Parathyroid adenoma (tissue), 2 donors: ENCODE measurements around the gene ISL2.

Source experiments
- H2AFZ ChIP-seq: fragments of 300-600 bp; sonication (generic); one replicate; pipeline ENCODE4 v1.7.0; 2017; ENCODE audit warnings: antibody characterized with exemption, mild to moderate bottlenecking
- H3K27ac ChIP-seq: fragments of 300-600 bp; sonication (generic); one replicate; pipeline ENCODE4 v1.7.0; 2017
- H3K27me3 ChIP-seq: fragments of 300-600 bp; sonication (generic); one replicate; pipeline ENCODE4 v1.7.0; 2017; ENCODE audit warnings: low read length; ENCODE audit not compliant: control insufficient read depth, insufficient read depth
- H3K36me3 ChIP-seq: fragments of 300-600 bp; sonication (generic); one replicate; pipeline ENCODE4 v1.7.0; 2017; ENCODE audit warnings: low read length; ENCODE audit not compliant: control insufficient read depth, insufficient read depth
- H3K4me1 ChIP-seq: fragments of 300-600 bp; sonication (generic); one replicate; pipeline ENCODE4 v1.7.0; 2017; ENCODE audit warnings: control low read depth
- H3K4me2 ChIP-seq: fragments of 300-600 bp; sonication (generic); one replicate; pipeline ENCODE4 v1.7.0; 2017; ENCODE audit warnings: low read length
- H3K4me3 ChIP-seq: fragments of 300-600 bp; sonication (generic); one replicate; pipeline ENCODE4 v1.7.0; 2017; ENCODE audit warnings: low read depth, low read length
- H3K79me2 ChIP-seq: fragments of 300-600 bp; sonication (generic); one replicate; pipeline ENCODE4 v1.7.0; 2017; ENCODE audit warnings: control low read depth
- H3K9ac ChIP-seq: fragments of 300-600 bp; sonication (generic); one replicate; pipeline ENCODE4 v1.7.0; 2017; ENCODE audit warnings: mild to moderate bottlenecking
- H3K9me3 ChIP-seq: fragments of 300-600 bp; sonication (generic); one replicate; pipeline ENCODE4 v1.7.0; 2017; ENCODE audit warnings: low read length; ENCODE audit not compliant: control insufficient read depth
- TF ChIP-seq, protein P1 (sequence below): fragments of 300-600 bp; sonication (generic); IDR thresholded peaks from one replicate; pipeline ENCODE4 v1.7.0; 2017; ENCODE audit warnings: antibody characterized with exemption, mild to moderate bottlenecking
- donor health status: primary hyperparathyroidism.

ISL2 gene

DNA sequence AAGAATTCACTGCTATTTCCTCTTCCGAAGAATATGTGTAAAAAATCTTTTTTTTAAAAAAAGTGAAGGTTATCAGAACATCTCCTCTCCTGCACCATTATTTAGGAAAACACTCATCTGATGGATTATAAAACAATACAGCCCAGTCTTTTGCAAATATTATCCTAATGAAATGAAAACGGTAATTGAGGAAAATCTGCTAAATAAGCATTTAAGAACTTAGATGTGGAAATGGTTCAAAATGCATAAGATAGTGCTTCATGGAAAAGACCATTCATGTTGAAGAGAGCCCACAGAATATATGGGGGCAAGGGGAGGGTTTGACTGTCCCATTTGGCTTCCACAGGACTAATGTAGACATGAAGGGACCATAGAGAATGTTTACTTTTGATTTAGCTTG is 47.8 kb downstream of the ISL2 start:
- Histone ChIP-seq H3K27me3 (no peaks in the 10 kb centered on the region), H3K4me1 (no peaks in the 10 kb centered on the region), H3K4me3 (no peak overlapping the region), H2AFZ (no peak overlapping the region), H3K79me2 (no peaks in the 10 kb centered on the region), H3K36me3 (no peaks in the 10 kb centered on the region), H3K9me3 (no peaks in the 10 kb centered on the region), H3K4me2 (no peak overlapping the region), H3K9ac (no peak overlapping the region), H3K27ac (no peak overlapping the region)
- TF ChIP-seq, protein P1, sequence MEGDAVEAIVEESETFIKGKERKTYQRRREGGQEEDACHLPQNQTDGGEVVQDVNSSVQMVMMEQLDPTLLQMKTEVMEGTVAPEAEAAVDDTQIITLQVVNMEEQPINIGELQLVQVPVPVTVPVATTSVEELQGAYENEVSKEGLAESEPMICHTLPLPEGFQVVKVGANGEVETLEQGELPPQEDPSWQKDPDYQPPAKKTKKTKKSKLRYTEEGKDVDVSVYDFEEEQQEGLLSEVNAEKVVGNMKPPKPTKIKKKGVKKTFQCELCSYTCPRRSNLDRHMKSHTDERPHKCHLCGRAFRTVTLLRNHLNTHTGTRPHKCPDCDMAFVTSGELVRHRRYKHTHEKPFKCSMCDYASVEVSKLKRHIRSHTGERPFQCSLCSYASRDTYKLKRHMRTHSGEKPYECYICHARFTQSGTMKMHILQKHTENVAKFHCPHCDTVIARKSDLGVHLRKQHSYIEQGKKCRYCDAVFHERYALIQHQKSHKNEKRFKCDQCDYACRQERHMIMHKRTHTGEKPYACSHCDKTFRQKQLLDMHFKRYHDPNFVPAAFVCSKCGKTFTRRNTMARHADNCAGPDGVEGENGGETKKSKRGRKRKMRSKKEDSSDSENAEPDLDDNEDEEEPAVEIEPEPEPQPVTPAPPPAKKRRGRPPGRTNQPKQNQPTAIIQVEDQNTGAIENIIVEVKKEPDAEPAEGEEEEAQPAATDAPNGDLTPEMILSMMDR: no peak

DNA sequence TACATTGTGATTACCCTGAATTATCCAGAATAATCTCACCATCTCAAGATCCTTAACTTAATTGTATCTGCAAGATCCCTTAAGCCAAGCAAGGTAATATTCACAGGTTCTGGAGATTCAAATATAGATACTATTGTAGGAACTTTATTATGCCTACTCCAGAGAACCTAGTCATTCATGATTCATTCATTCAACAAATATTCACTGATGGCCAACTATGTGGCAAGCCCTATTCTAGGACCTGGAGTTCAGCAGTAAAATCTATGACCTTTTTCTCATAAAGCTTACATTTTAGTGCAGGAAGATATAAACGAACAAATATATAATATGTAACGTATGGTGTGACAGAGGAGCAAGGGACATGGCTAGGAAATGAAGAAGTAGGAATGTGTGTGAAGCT is 49.6 kb downstream of the ISL2 start:
- no peak overlapping the region for H2AFZ ChIP-seq
- no peaks in the 10 kb centered on the region for H3K36me3 ChIP-seq
- no peaks in the 10 kb centered on the region for H3K79me2 ChIP-seq
- H3K9me3 ChIP-seq: no peaks in the 10 kb centered on the region
- no peaks in the 10 kb centered on the region for H3K4me1 ChIP-seq
- H3K4me3 ChIP-seq: no peak overlapping the region
- no peak overlapping the region for H3K4me2 ChIP-seq
- TF ChIP-seq, protein P1: no peak
- no peaks in the 10 kb centered on the region for H3K27me3 ChIP-seq
- H3K27ac ChIP-seq: no peak overlapping the region
- no peak overlapping the region for H3K9ac ChIP-seq

DNA sequence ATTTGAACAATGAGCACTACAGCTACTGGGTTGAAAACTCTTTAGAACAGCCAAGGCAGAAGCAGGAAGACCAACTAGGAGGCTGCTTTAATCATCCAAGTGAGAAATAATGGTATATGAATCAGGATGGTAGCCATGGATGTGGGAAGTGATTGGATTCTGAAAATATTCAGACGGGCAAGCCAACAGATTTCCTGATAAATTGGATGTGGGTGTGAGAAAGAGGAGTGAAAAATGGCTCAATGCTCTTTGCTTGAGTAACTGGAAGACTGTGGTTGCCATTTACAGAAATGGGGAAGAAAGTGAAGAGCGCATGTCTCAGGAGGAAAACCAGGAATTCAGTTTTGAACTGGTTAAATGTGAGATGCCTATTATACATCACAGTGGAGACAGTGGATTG is 50.4 kb downstream of the ISL2 start:
- Histone ChIP-seq H3K4me3 (no peak overlapping the region), H2AFZ (no peak overlapping the region), H3K4me1 (no peaks in the 10 kb centered on the region), H3K9me3 (no peaks in the 10 kb centered on the region), H3K36me3 (no peaks in the 10 kb centered on the region), H3K79me2 (no peaks in the 10 kb centered on the region), H3K27ac (no peak overlapping the region), H3K27me3 (no peaks in the 10 kb centered on the region), H3K4me2 (no peak overlapping the region), H3K9ac (no peak overlapping the region)
- TF ChIP-seq, protein P1: no peak

GRCh38 chr15:76390571-76390970 is 54.0 kb downstream of the ISL2 start:
- TF ChIP-seq, protein P1: no peak
- Histone ChIP-seq H3K9me3 (no peaks in the 10 kb centered on the region), H3K9ac (no peak overlapping the region), H3K4me3 (no peak overlapping the region), H3K4me2 (no peak overlapping the region), H3K27me3 (no peaks in the 10 kb centered on the region), H3K36me3 (no peaks in the 10 kb centered on the region), H2AFZ (no peak overlapping the region), H3K27ac (no peak overlapping the region), H3K4me1 (no peaks in the 10 kb centered on the region), H3K79me2 (no peaks in the 10 kb centered on the region)

DNA sequence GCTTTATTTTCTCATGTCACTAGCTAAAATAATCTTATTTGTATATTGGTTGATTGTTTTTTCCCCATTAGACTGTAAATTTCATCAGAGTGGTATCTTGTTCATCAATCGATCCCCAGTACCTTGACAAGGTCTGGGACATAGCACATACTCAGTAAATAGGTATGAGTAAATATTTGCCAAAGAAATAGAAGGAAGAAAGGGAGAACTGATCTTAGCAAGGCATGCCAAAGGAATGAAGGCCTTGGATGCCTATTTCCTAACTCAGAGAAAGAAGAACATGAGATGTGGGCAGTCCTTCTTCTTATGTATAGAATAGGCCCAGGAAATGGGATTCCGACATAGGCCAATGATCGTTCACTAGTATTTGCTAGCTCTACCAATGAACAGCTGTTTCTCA is 54.7 kb downstream of the ISL2 start:
- Histone ChIP-seq H3K79me2 (no peaks in the 10 kb centered on the region), H3K4me2 (no peak overlapping the region), H3K4me3 (no peak overlapping the region), H3K4me1 (no peaks in the 10 kb centered on the region), H3K27ac (no peak overlapping the region), H3K9ac (no peak overlapping the region), H3K36me3 (no peaks in the 10 kb centered on the region), H2AFZ (no peak overlapping the region), H3K27me3 (no peaks in the 10 kb centered on the region), H3K9me3 (no peaks in the 10 kb centered on the region)
- TF ChIP-seq, protein P1: no peak
